Gastrocnemius medialis (tissue), 4 donors: ENCODE measurements around the gene NCF4. TPM values are rescaled to one million over a fixed set of nuclear protein-coding genes. Genes with fewer than 3 reads are reported as not detected.

Source experiments
- ATAC-seq, 2 donors: fragments of 150-250 bp; one replicate each; pipeline ENCODE4 v1.9.1; 2016
- DNase-seq, 2 donors: peaks; one replicate each; pipeline ENCODE4 v3.0.0-alpha.2; 2019
- H3K27ac ChIP-seq, 4 donors: fragments of 200-600 bp; sonication (generic); 1 replicate in 1 of 4; 2 replicates in 3 of 4; pipeline ENCODE4 v1.5.1; 2016 to 2018; ENCODE audit warnings: mild to moderate bottlenecking in 2 of 4, moderate library complexity in 1 of 4
- H3K27me3 ChIP-seq, 3 donors: fragments of 200-600 bp; sonication (generic) in 2 of 3; 1 replicate in 1 of 3; 2 replicates in 2 of 3; pipeline versions ENCODE4 v1.5.1 to v1.6.0; 2016 to 2019; ENCODE audit warnings: mild to moderate bottlenecking in 1 of 3, moderate library complexity in 1 of 3
- H3K36me3 ChIP-seq, 2 donors: fragments of 200-600 bp; sonication (generic) in 1 of 2; one replicate each; pipeline ENCODE4 v1.5.1; 2017 to 2018
- H3K4me1 ChIP-seq, 2 donors: fragments of 200-600 bp; sonication (generic) in 1 of 2; one replicate each; pipeline ENCODE4 v1.5.1; 2016 to 2017; ENCODE audit warnings: mild to moderate bottlenecking in 2 of 2
- H3K4me3 ChIP-seq, 4 donors: fragments of 200-600 bp; sonication (generic) in 3 of 4; 1 replicate in 1 of 4; 2 replicates in 3 of 4; pipeline ENCODE4 v1.5.1; 2016 to 2019; ENCODE audit warnings: mild to moderate bottlenecking in 2 of 4
- H3K9me3 ChIP-seq, 3 donors: fragments of 200-600 bp; sonication (generic) in 2 of 3; 1 replicate in 1 of 3; 2 replicates in 2 of 3; pipeline ENCODE4 v1.5.1; 2016 to 2019
- POLR2A ChIP-seq, 2 donors: fragments of 450-650 bp; IDR thresholded peaks; one replicate each; pipeline ENCODE4 v1.6.1; 2017; ENCODE audit warnings: antibody characterized with exemption in 2 of 2, mild to moderate bottlenecking in 2 of 2, moderate library complexity in 2 of 2
- in situ Hi-C, 4 donors: fragments of 200-750 bp; cut with MboI; loops; one replicate each; pipeline versions ENCODE4 v1.15.0 to v1.8.0; 2017; ENCODE audit warnings: low sequenced_read_pairs in 4 of 4
- intact Hi-C: fragments of 100-400 bp; cut with DNase I; formaldehyde crosslinking; loops from one replicate; pipeline ENCODE4 v1.15.1; 2023; ENCODE audit warnings: low total_unique reads
- total RNA-seq, 4 donors: library from RNA; depleted of rRNA; stranded (reverse); fragments of >200 nt; gene quantifications; one replicate each; pipeline versions ENCODE4 v1.1.0 to v1.2.3, GENCODE V29; 2016
- TF ChIP-seq, protein P1 (sequence below), 5 experiments: fragments of 450-650 bp in 3 of 5; fragments of 200-600 bp in 2 of 5; sonication (generic) in 2 of 5; IDR thresholded peaks in 4 of 5; conservative IDR thresholded peaks in 1 of 5; 1 replicate in 4 of 5; 2 replicates in 1 of 5; pipeline ENCODE4 v1.5.1; 2016 to 2019; ENCODE audit warnings: antibody characterized with exemption in 5 of 5, mild to moderate bottlenecking in 3 of 5, moderate library complexity in 3 of 5

Gene NCF4
- total RNA-seq, 4 donors from 2014 or later: 1.8 to 5.5 (median 2.9) TPM

DNA sequence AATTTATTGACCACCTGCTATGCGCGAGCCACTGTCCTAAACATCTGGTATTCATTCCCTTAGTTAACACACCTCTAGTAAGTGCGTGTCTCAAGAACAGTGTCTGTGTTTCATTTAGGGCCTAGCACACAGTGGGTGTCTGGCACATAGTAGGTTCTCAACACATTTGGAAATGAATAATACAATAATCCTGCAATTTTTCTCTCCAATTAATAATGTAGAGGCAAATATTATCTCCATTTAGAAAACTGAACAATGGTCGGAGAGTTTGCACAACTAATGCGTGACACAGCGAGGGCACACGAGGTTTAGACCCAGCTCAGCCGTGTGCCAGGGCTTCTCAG is 4.0 kb upstream of the NCF4 start:
- no peak for ATAC-seq
- no peaks in the 10 kb centered on the region for H3K27me3 ChIP-seq

DNA sequence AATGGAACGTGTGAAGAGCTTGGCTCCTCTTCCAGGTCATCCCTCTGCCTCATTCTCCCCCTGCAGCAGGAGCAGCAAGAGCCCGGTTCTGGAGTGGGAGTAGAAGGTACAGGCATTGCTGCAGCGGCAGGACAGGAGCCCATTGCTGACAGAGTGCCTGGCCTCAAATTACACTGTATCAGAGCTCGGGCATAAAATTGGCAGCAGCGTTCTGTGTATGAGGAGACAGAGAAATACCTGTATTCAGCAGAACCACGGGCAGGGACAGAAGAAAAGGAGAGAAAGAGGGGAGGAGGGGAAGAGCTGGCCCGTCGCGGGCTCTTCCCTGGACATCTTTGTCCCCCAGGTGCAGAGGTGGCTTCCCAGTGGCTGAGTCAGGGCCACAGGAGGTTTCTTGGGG is 2.6 kb upstream of the NCF4 start:
- no peak for DNase-seq
- no peaks in the 10 kb centered on the region for H3K9me3 ChIP-seq
- no peak overlapping the region for H3K27ac ChIP-seq
- peaks cover 8 to 24% of the 10 kb centered on the region in 2 donors for H3K4me1 ChIP-seq
- no peaks in the 10 kb centered on the region for H3K36me3 ChIP-seq
- H3K27me3 ChIP-seq: no peaks in the 10 kb centered on the region
- H3K4me3 ChIP-seq: no peak overlapping the region
- ATAC-seq: no peak
- in situ Hi-C loops: loop anchor here in 2 of 4 donors (10.0 kb wide), 2 partner anchors 73 to 117 kb away; no protein-coding TSS in a partner anchor
- intact Hi-C loops: no loop called here
- TF ChIP-seq, protein P1, sequence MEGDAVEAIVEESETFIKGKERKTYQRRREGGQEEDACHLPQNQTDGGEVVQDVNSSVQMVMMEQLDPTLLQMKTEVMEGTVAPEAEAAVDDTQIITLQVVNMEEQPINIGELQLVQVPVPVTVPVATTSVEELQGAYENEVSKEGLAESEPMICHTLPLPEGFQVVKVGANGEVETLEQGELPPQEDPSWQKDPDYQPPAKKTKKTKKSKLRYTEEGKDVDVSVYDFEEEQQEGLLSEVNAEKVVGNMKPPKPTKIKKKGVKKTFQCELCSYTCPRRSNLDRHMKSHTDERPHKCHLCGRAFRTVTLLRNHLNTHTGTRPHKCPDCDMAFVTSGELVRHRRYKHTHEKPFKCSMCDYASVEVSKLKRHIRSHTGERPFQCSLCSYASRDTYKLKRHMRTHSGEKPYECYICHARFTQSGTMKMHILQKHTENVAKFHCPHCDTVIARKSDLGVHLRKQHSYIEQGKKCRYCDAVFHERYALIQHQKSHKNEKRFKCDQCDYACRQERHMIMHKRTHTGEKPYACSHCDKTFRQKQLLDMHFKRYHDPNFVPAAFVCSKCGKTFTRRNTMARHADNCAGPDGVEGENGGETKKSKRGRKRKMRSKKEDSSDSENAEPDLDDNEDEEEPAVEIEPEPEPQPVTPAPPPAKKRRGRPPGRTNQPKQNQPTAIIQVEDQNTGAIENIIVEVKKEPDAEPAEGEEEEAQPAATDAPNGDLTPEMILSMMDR (IDR thresholded peaks at IDR 0.05 in 4 of 5, conservative IDR thresholded peaks at IDR 0.05 in 1 of 5): no peak
- TF ChIP-seq POLR2A (IDR thresholded peaks at IDR 0.05): no peak

More for the DNA sequence above, 4.0 kb upstream of the NCF4 start:
- peaks cover 8 to 24% of the 10 kb centered on the region in 2 donors for H3K4me1 ChIP-seq
- no peaks in the 10 kb centered on the region for H3K36me3 ChIP-seq
- H3K9me3 ChIP-seq: no peaks in the 10 kb centered on the region
- in situ Hi-C loops: loop anchor here in 2 of 4 donors (10.0 kb wide), 2 partner anchors 72 to 118 kb away; no protein-coding TSS in a partner anchor
- H3K27ac ChIP-seq: no peak overlapping the region
- intact Hi-C loops: loop anchor here (1.0 to 2.0 kb wide), 3 partner anchors 74 to 122 kb away; partner anchors contain the start of gene IFT27
- TF ChIP-seq, protein P1 (IDR thresholded peaks at IDR 0.05 in 4 of 5, conservative IDR thresholded peaks at IDR 0.05 in 1 of 5): no peak
- TF ChIP-seq POLR2A (IDR thresholded peaks at IDR 0.05): no peak
- no peak overlapping the region for H3K4me3 ChIP-seq
- DNase-seq: no peak

DNA sequence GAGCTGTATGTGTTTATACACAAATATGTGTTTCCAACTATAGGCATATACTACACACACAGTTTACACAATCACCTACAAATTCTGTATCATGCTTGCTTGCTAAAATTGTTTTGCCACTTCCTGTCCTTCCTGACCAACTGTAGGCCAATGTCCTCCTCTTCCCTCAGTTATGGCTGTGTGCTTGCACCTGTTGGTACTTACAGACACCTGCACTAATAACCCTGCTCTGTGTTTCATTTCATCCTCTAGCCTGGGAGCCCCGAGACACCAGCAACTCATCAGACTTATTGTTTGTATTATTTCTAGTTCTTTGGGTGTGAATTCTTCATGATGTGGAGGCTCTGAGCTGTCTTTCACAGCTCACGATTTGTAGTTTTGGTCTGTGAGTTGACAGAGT is 1.8 kb upstream of the NCF4 start:
- H3K27me3 ChIP-seq: no peaks in the 10 kb centered on the region
- no peak for DNase-seq
- intact Hi-C loops: no loop called here
- H3K4me3 ChIP-seq: no peak overlapping the region
- no peaks in the 10 kb centered on the region for H3K36me3 ChIP-seq
- H3K27ac ChIP-seq: no peak overlapping the region
- H3K9me3 ChIP-seq: no peaks in the 10 kb centered on the region
- TF ChIP-seq, protein P1 (IDR thresholded peaks at IDR 0.05 in 4 of 5, conservative IDR thresholded peaks at IDR 0.05 in 1 of 5): no peak
- TF ChIP-seq POLR2A (IDR thresholded peaks at IDR 0.05): no peak
- ATAC-seq: no peak
- in situ Hi-C loops: loop anchor here in 2 of 4 donors (10.0 kb wide), 2 partner anchors 74 to 116 kb away; no protein-coding TSS in a partner anchor
- peaks cover 8 to 24% of the 10 kb centered on the region in 2 donors for H3K4me1 ChIP-seq

DNA sequence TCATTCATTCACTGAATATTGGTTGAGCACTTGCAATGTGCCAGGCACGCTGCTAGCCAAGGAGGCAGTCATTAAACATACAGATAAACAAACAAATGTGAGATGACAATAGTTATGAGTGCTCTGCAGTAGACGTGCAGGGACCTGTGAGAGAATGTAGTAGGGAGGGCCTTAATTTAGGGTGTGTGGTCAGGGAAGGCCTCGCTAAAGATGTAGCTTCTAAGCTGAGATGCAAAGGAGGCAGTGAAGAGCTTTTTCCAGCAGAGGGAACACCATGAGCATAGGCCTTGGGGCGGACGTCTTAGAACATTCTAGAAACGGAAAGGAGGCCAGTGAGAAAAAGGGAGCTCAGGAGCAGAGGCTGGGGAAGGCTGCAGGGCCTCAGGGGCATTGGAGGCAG is 789 bp upstream of the NCF4 start:
- no peak overlapping the region for H3K27ac ChIP-seq
- in situ Hi-C loops: no loop called here
- H3K27me3 ChIP-seq: no peaks in the 10 kb centered on the region
- H3K9me3 ChIP-seq: no peaks in the 10 kb centered on the region
- H3K4me1 ChIP-seq: peaks cover 8 to 24% of the 10 kb centered on the region in 2 donors
- H3K36me3 ChIP-seq: no peaks in the 10 kb centered on the region
- no peak for TF ChIP-seq POLR2A (IDR thresholded peaks at IDR 0.05)
- TF ChIP-seq, protein P1 (IDR thresholded peaks at IDR 0.05 in 4 of 5, conservative IDR thresholded peaks at IDR 0.05 in 1 of 5): no peak
- intact Hi-C loops: no loop called here
- no peak for ATAC-seq
- no peak overlapping the region for H3K4me3 ChIP-seq
- no peak for DNase-seq

DNA sequence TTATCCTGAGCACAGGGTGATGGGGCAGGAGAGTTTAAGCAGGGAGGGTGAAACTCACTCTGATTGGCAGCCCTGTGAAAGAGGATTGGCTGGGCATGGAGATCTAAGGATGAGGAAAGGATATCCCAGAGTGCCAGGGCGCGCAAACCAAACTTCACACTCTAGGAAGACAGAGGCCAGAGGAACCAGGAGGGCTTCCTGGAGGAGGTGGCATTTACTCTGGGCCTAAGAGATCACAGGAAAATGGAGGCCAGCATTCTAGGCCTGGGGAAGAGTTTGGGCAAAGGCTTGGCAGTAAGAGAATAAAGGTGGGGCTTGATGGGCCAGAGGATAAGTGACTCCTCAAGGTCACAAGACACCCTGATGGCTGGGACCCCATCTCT is 377 bp upstream of the NCF4 start:
- no peak overlapping the region for H3K4me3 ChIP-seq
- in situ Hi-C loops (no loop called here), intact Hi-C loops (no loop called here)
- H3K36me3 ChIP-seq: no peaks in the 10 kb centered on the region
- H3K27ac ChIP-seq: no peak overlapping the region
- no peak for ATAC-seq
- peaks cover 0 to 3% (median 0%) of the 10 kb centered on the region in 3 donors for H3K27me3 ChIP-seq
- no peak for DNase-seq
- H3K9me3 ChIP-seq: no peaks in the 10 kb centered on the region
- peaks cover 8 to 20% of the 10 kb centered on the region in 2 donors for H3K4me1 ChIP-seq
- TF ChIP-seq POLR2A (IDR thresholded peaks at IDR 0.05): no peak
- TF ChIP-seq, protein P1 (IDR thresholded peaks at IDR 0.05 in 4 of 5, conservative IDR thresholded peaks at IDR 0.05 in 1 of 5): no peak
